22Rv1 (cell line): ENCODE data around the gene KHDRBS2.

Experiments used
- CTCF ChIP-seq: fragments of 450-650 bp; IDR thresholded peaks from 2 replicates; pipeline ENCODE4 v1.5.1; 2017; ENCODE audit warnings: mild to moderate bottlenecking
- ZFX ChIP-seq: fragments of 450-650 bp; IDR thresholded peaks from 2 replicates; pipeline ENCODE4 v1.6.1; 2017; ENCODE audit warnings: antibody characterized with exemption, borderline replicate concordance

DNA sequence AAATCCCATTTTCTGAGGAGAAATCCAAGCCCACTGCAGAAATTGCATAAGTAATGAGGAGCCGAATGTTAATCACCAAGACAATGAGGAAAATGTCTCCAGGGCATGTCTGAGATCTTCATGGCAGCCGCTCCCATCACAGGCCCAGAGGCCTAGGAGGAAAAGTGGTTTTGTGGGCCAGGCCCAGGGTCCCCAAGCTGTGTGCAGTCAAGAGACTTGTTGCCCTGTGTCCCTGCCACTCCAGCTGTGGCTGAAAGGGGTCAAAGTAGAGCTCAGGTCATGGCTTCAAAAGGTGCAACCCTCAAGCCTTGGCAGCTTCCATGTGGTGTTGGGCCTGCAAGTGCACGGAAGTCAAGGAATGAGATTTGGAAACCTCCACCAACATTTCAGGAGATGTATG is 276.6 kb downstream of the KHDRBS2 start:
- TF ChIP-seq CTCF (no peak), ZFX (no peak)
